ENCODE measurements around the gene COPG2. TPM values are rescaled to one million over a fixed set of nuclear protein-coding genes. Genes with fewer than 3 reads are reported as not detected.

Gene COPG2
- total and polyA plus RNA-seq, 2 experiments from 2014 or later: 4.9 to 66.3 TPM

- peaks cover 3% of the 10 kb centered on the region; the same call in 1 of the 2 replicates for H3K36me3 ChIP-seq (ENCODE audit: insufficient read depth)
- no peak for ATAC-seq
- no peaks in the 10 kb centered on the region for H4K20me1 ChIP-seq (replicated peaks; ENCODE audit: insufficient read depth)
- Mint-ChIP-seq H3K9me3 (peaks cover 66% of the 10 kb centered on the region), H3K27me3 (ENCODE audit: insufficient read depth, low read depth, poor library complexity) (peaks cover 1% of the 10 kb centered on the region), H3K27ac (no peak overlapping the region), H3K4me1 (no peaks in the 10 kb centered on the region), H3K36me3 (ENCODE audit: low read depth) (peaks cover 59% of the 10 kb centered on the region), H3K4me3 (no peak overlapping the region)
- no peak for DNase-seq (ENCODE audit: low spot score)
- H3F3A ChIP-seq (replicated peaks; ENCODE audit: low read depth): no peaks in the 10 kb centered on the region
- no peak overlapping the region for H2AFZ ChIP-seq
- H3K4me3 ChIP-seq: no peak overlapping the region
- no peaks in the 10 kb centered on the region for H3K4me1 ChIP-seq (ENCODE audit: insufficient read depth)
- no peak overlapping the region for H3K27ac ChIP-seq (ENCODE audit: low read depth)
- TF ChIP-seq ZNF114 (CRISPR knock-in tag; IDR thresholded peaks at IDR 0.05) (no peak), REST (IDR thresholded peaks at IDR 0.05; ENCODE audit: unreplicated experiment) (no peak), NANOG (IDR thresholded peaks at IDR 0.05; ENCODE audit: borderline replicate concordance) (no peak), POLR2AphosphoS5 (IDR thresholded peaks at IDR 0.05; ENCODE audit: low read depth) (no peak), ETS1 (IDR thresholded peaks at IDR 0.05) (no peak), CREB1 (CRISPR knock-in tag; IDR thresholded peaks at IDR 0.05; ENCODE audit: low read depth) (no peak), CTCF (conservative IDR thresholded peaks at IDR 0.05; ENCODE audit: low read depth in 2 of 2) (no peak), EZH2 (IDR thresholded peaks at IDR 0.05; ENCODE audit: low read depth, unreplicated experiment) (no peak), EZH2phosphoT487 (IDR thresholded peaks at IDR 0.05; ENCODE audit: unreplicated experiment) (no peak), JUNB (IDR thresholded peaks at IDR 0.05; ENCODE audit: unreplicated experiment) (no peak), ZNF331 (CRISPR knock-in tag; IDR thresholded peaks at IDR 0.05; ENCODE audit: low read depth) (no peak)
- H3K79me2 ChIP-seq (replicated peaks; ENCODE audit: insufficient read depth): no peaks in the 10 kb centered on the region
- no peaks in the 10 kb centered on the region for H3K27me3 ChIP-seq (ENCODE audit: insufficient read depth)
- H3K9me2 ChIP-seq (ENCODE audit: insufficient read depth): no peaks in the 10 kb centered on the region
- no peak overlapping the region for H3K4me2 ChIP-seq
Observed at GRCh38 chr7:130632111-130632510, 36.4 kb downstream of the COPG2 start.
